ENCODE results near the gene DHDH.
"Not testable (repeated sequence)": the region's sequence is repeated elsewhere in the genome, so short reads cannot be mapped to it uniquely, and the experiment has no call there.

DHDH gene

GRCh38 chr19:48897181-48897580, 36.3 kb upstream of the DHDH start:
- H3K27ac ChIP-seq (ENCODE audit: low read depth, low read length) = no peak overlapping the region
- no peak overlapping the region for H3K4me3 ChIP-seq (ENCODE audit: insufficient read depth, low read length, poor library complexity, severe bottlenecking)
- H3K36me3 ChIP-seq (ENCODE audit: low read length) = no peaks in the 10 kb centered on the region
- no peaks in the 10 kb centered on the region for H3F3A ChIP-seq (ENCODE audit: insufficient read depth)
- H3K79me2 ChIP-seq (ENCODE audit: insufficient read depth, low read length) = peaks cover 8% of the 10 kb centered on the region; the same call in 1 of the 2 replicates
- H4K20me1 ChIP-seq (ENCODE audit: low read depth, low read length) = no peaks in the 10 kb centered on the region
- no peak overlapping the region for H2AFZ ChIP-seq (ENCODE audit: low read depth, low read length, severe bottlenecking)
- no peak overlapping the region for H3K4me2 ChIP-seq (ENCODE audit: low read depth, low read length, poor library complexity, severe bottlenecking)
- H3K27me3 ChIP-seq (ENCODE audit: low read length) = no peaks in the 10 kb centered on the region
- H3K9me2 ChIP-seq (replicated peaks; ENCODE audit: insufficient read depth, low read length) = no peaks in the 10 kb centered on the region
- TF ChIP-seq EZH2phosphoT487 (conservative IDR thresholded peaks at IDR 0.05; ENCODE audit: low read length) = no peak
- TF ChIP-seq, protein P1, sequence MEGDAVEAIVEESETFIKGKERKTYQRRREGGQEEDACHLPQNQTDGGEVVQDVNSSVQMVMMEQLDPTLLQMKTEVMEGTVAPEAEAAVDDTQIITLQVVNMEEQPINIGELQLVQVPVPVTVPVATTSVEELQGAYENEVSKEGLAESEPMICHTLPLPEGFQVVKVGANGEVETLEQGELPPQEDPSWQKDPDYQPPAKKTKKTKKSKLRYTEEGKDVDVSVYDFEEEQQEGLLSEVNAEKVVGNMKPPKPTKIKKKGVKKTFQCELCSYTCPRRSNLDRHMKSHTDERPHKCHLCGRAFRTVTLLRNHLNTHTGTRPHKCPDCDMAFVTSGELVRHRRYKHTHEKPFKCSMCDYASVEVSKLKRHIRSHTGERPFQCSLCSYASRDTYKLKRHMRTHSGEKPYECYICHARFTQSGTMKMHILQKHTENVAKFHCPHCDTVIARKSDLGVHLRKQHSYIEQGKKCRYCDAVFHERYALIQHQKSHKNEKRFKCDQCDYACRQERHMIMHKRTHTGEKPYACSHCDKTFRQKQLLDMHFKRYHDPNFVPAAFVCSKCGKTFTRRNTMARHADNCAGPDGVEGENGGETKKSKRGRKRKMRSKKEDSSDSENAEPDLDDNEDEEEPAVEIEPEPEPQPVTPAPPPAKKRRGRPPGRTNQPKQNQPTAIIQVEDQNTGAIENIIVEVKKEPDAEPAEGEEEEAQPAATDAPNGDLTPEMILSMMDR (IDR thresholded peaks at IDR 0.05; ENCODE audit: insufficient read depth, low read length, poor library complexity, severe bottlenecking) = no peak
- H3K9ac ChIP-seq (ENCODE audit: low read length) = no peak overlapping the region
- no peaks in the 10 kb centered on the region for H3K9me3 ChIP-seq (ENCODE audit: insufficient read depth, low read length)

DNA sequence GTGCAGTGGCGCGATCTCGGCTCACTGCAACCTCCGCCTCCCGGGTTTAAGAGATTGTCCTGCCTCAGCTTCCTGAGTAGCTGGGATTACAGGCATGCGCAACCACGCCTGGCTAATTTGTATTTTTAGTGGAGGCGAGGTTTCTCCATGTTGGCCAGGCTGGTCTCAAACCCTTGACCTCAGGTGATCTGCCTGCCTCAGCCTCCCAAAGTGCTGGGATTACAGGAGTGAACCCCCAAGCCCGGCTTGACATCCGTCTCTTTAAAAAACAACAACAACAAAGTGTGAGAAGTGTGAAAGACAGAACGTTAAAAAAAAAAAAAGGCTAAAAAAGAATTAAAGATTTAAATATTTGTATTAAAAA, 34.1 kb upstream of the DHDH start:
- not testable (repeated sequence) for H3K9ac ChIP-seq (ENCODE audit: low read length)

DNA sequence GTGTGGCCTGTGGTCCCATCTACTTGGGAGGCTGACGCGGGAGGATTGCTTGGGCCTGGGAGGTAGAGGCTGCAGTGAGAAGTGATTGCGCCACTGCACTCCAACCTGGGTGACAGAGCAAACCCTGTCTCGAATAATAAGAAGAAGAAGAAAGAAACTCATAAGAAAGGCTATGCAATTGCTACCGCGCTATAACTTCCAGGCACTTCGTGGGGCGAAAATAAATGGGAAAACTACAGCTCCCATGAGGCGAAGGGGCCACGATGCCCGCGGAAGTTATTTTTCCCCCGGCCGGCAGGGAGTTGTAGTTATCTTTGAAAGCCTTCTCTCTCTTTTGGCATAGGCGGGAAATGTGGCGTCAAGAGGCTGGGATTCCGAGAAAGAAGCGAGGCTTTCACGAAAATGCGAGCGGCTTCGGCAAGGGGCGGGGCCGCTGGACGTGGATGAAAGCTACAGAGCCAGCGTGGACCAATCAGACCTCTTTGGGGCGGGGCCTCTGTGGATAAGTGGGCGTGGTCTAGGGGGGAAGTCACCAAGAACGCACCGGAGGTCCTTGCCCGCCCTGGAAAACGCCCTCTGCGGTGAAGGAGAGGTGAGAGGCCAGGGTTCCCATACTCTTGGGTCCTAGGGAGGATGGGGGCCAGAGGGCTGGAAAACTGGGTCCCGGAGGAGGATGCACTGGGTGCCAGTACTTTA, 33.6 kb upstream of the DHDH start, which contains the start of gene NUCB1:
NUCB1 (plus strand) TSS at position 532 of the 696 bp plus-strand sequence. CDS start 485 bp downstream, outside the sequence.
- H3K9me2 ChIP-seq (replicated peaks; ENCODE audit: insufficient read depth, low read length) = no peaks in the 10 kb centered on the region
- H4K20me1 ChIP-seq (ENCODE audit: low read depth, low read length) = no peaks in the 10 kb centered on the region
- H3K9me3 ChIP-seq (ENCODE audit: insufficient read depth, low read length) = no peaks in the 10 kb centered on the region
- H3K27ac ChIP-seq (ENCODE audit: low read depth, low read length) = peak within 1 kb of the TSS; percentile 49
- TF ChIP-seq, protein P1 (IDR thresholded peaks at IDR 0.05; ENCODE audit: insufficient read depth, low read length, poor library complexity, severe bottlenecking) = no peak
- no peak for TF ChIP-seq EZH2phosphoT487 (conservative IDR thresholded peaks at IDR 0.05; ENCODE audit: low read length)
- no peaks in the 10 kb centered on the region for H3K36me3 ChIP-seq (ENCODE audit: low read length)
- peak within 1 kb of the TSS; percentile 86 for H2AFZ ChIP-seq (ENCODE audit: low read depth, low read length, severe bottlenecking)
- H3K4me2 ChIP-seq (ENCODE audit: low read depth, low read length, poor library complexity, severe bottlenecking) = peak within 1 kb of the TSS; percentile 86
- no peaks in the 10 kb centered on the region for H3F3A ChIP-seq (ENCODE audit: insufficient read depth)
- peak within 1 kb of the TSS; percentile 82 for H3K9ac ChIP-seq (ENCODE audit: low read length)
- H3K4me3 ChIP-seq (ENCODE audit: insufficient read depth, low read length, poor library complexity, severe bottlenecking) = peak within 1 kb of the TSS; percentile 97
- peaks cover 12% of the 10 kb centered on the region; the same call in 1 of the 2 replicates for H3K79me2 ChIP-seq (ENCODE audit: insufficient read depth, low read length)
- no peaks in the 10 kb centered on the region for H3K27me3 ChIP-seq (ENCODE audit: low read length)

More for the DNA sequence above, 34.1 kb upstream of the DHDH start:
- not testable (repeated sequence) for H3K4me3 ChIP-seq (ENCODE audit: insufficient read depth, low read length, poor library complexity, severe bottlenecking); H3K9me2 ChIP-seq (replicated peaks; ENCODE audit: insufficient read depth, low read length); H4K20me1 ChIP-seq (ENCODE audit: low read depth, low read length); H3K36me3 ChIP-seq (ENCODE audit: low read length); H3K27ac ChIP-seq (ENCODE audit: low read depth, low read length); H3K9me3 ChIP-seq (ENCODE audit: insufficient read depth, low read length); H3K27me3 ChIP-seq (ENCODE audit: low read length); H3F3A ChIP-seq (ENCODE audit: insufficient read depth); H2AFZ ChIP-seq (ENCODE audit: low read depth, low read length, severe bottlenecking)
- Histone ChIP-seq H3K4me2 (ENCODE audit: low read depth, low read length, poor library complexity, severe bottlenecking) (peak overlapping the region; percentile 86), H3K79me2 (ENCODE audit: insufficient read depth, low read length) (peaks cover 12% of the 10 kb centered on the region; the same call in 1 of the 2 replicates)
